GM10847 (cell line): ENCODE measurements around the gene CXXC1.

Experiments used
- POLR2A ChIP-seq: IDR thresholded peaks from 2 replicates; pipeline ENCODE4 v1.6.1; 2011; ENCODE audit not compliant: insufficient read length; ENCODE audit errors: extremely low read depth

Gene CXXC1

GRCh38 chr18:50306944-50307343, 19.5 kb upstream of the CXXC1 start:
- no peak for TF ChIP-seq POLR2A

GRCh38 chr18:50301074-50301473, 13.6 kb upstream of the CXXC1 start:
- no peak for TF ChIP-seq POLR2A

GRCh38 chr18:50299626-50300388, 12.3 kb upstream of the CXXC1 start:
- TF ChIP-seq POLR2A: no peak

- no peak for TF ChIP-seq POLR2A
Observed at GRCh38 chr18:50298443-50299284, 11.2 kb upstream of the CXXC1 start.

GRCh38 chr18:50297621-50298442, 10.3 kb upstream of the CXXC1 start:
- TF ChIP-seq POLR2A: no peak

- TF ChIP-seq POLR2A: no peak
Observed at GRCh38 chr18:50293039-50293438, 5.5 kb upstream of the CXXC1 start.

GRCh38 chr18:50289108-50289443, 1.6 kb upstream of the CXXC1 start:
- no peak for TF ChIP-seq POLR2A

- TF ChIP-seq POLR2A: no peak
Observed at GRCh38 chr18:50287028-50287440, 458 bp downstream of the CXXC1 start.

GRCh38 chr18:50286391-50287027, 983 bp downstream of the CXXC1 start:
- TF ChIP-seq POLR2A: no peak

- TF ChIP-seq POLR2A: no peak
Observed at GRCh38 chr18:50285631-50286321, 1.7 kb downstream of the CXXC1 start.

- TF ChIP-seq POLR2A: no peak
Observed at GRCh38 chr18:50285071-50285470, 2.4 kb downstream of the CXXC1 start.

- TF ChIP-seq POLR2A: no peak
Observed at GRCh38 chr18:50284255-50284885, 3.1 kb downstream of the CXXC1 start.

GRCh38 chr18:50283469-50284209, 3.9 kb downstream of the CXXC1 start:
- no peak for TF ChIP-seq POLR2A
